Sigmoid colon (tissue), 3 donors: ENCODE data around the gene KLHL29.

Experiments used
- CTCF ChIP-seq, 4 experiments: fragments of 450-650 bp in 3 of 4; fragments of 200-600 bp in 1 of 4; IDR thresholded peaks; one replicate each; pipeline ENCODE4 v1.5.1; 2016 to 2019; ENCODE audit warnings: antibody characterized with exemption in 4 of 4, mild to moderate bottlenecking in 3 of 4, moderate library complexity in 2 of 4
- POLR2A ChIP-seq, 2 donors: fragments of 450-650 bp; IDR thresholded peaks; one replicate each; pipeline ENCODE4 v1.6.1; 2016; ENCODE audit warnings: antibody characterized with exemption in 2 of 2, mild to moderate bottlenecking in 2 of 2, moderate library complexity in 2 of 2

GRCh38 chr2:23565374-23565773 lies 180.4 kb downstream of the KLHL29 start:
- TF ChIP-seq CTCF (IDR thresholded peaks at IDR 0.05), result no peak
- no peak for TF ChIP-seq POLR2A (IDR thresholded peaks at IDR 0.05)
